ENCODE measurements around the gene ATN1. TPM values are rescaled to one million over a fixed set of nuclear protein-coding genes. Genes with fewer than 3 reads are reported as not detected.

ATN1 gene
- total RNA-seq, 1 experiment from 2014 or later, result 2.2 TPM

GRCh38 chr12:6941267-6941666 lies 13.5 kb downstream of the ATN1 start:
- DNase-seq (ENCODE audit: low spot score), result no peak
- in situ Hi-C loops (cut with HindIII; ENCODE audit: low sequenced_read_pairs), result no loop called here

DNA sequence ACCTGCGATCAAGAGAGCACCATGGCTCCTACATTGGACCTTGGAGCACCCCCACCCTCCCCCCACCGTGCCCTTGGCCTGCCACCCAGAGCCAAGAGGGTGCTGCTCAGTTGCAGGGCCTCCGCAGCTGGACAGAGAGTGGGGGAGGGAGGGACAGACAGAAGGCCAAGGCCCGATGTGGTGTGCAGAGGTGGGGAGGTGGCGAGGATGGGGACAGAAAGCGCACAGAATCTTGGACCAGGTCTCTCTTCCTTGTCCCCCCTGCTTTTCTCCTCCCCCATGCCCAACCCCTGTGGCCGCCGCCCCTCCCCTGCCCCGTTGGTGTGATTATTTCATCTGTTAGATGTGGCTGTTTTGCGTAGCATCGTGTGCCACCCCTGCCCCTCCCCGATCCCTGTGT lies 14.0 kb downstream of the ATN1 start:
- no peak for DNase-seq (ENCODE audit: low spot score)
- in situ Hi-C loops (cut with HindIII; ENCODE audit: low sequenced_read_pairs), result no loop called here

- in situ Hi-C loops (cut with HindIII; ENCODE audit: low sequenced_read_pairs), result no loop called here
- no peak for DNase-seq (ENCODE audit: low spot score)
These were observed 14.5 kb downstream of the ATN1 start for GRCh38 chr12:6942331-6942665.

- DNase-seq (ENCODE audit: low spot score), result peak; percentile 98
- in situ Hi-C loops (cut with HindIII; ENCODE audit: low sequenced_read_pairs), result no loop called here
These were observed 15.6 kb downstream of the ATN1 start for GRCh38 chr12:6943389-6943721.

- DNase-seq (ENCODE audit: low spot score), result peak; percentile 91
These were observed 16.1 kb downstream of the ATN1 start, which contains the start of the genes C12orf57 and RNU7-1 for GRCh38 chr12:6943722-6944380. Gene C12orf57 (plus strand): TSS chr12:6944022. CDS start chr12:6944122, 100 bp downstream. Gene RNU7-1 (plus strand): TSS chr12:6943816.

GRCh38 chr12:6944381-6945186 lies 16.8 kb downstream of the ATN1 start:
- DNase-seq (ENCODE audit: low spot score), result peak; percentile 96
- in situ Hi-C loops (cut with HindIII; ENCODE audit: low sequenced_read_pairs), result no loop called here

More at GRCh38 chr12:6943722-6944380, 16.1 kb downstream of the ATN1 start, which contains the start of the genes C12orf57 and RNU7-1:
- in situ Hi-C loops (cut with HindIII; ENCODE audit: low sequenced_read_pairs), result no loop called here

- in situ Hi-C loops (cut with HindIII; ENCODE audit: low sequenced_read_pairs), result no loop called here
These were observed 17.9 kb downstream of the ATN1 start for GRCh38 chr12:6945613-6946012.

GRCh38 chr12:6946033-6946919 lies 18.5 kb downstream of the ATN1 start:
- in situ Hi-C loops (cut with HindIII; ENCODE audit: low sequenced_read_pairs), result no loop called here
- peak; percentile 79 for DNase-seq (ENCODE audit: low spot score)

More at GRCh38 chr12:6945613-6946012, 17.9 kb downstream of the ATN1 start:
- DNase-seq (ENCODE audit: low spot score), result no peak

DNA sequence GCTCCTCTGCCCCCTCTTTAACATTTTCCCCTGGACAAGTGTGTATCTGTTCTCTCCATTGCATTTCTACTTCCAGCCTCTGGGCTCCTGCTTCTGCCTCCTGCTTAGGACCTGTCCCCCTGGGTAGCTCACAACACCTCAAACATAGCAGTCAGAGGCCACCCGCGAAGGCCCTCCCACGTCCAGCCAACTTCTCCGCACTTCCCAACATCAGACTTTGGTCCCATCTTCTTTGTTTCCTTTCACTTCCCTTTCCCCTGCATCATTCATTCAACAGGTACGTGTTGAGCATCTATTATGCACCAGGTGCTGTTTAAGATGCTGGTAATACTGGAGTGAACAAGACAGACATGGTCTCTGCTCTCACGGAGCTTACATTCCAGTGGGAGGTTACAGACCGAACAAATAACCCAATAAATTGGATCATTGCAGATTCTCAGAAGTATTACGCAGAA lies 19.2 kb downstream of the ATN1 start:
- in situ Hi-C loops (cut with HindIII; ENCODE audit: low sequenced_read_pairs), result no loop called here
- DNase-seq (ENCODE audit: low spot score), result no peak

DNA sequence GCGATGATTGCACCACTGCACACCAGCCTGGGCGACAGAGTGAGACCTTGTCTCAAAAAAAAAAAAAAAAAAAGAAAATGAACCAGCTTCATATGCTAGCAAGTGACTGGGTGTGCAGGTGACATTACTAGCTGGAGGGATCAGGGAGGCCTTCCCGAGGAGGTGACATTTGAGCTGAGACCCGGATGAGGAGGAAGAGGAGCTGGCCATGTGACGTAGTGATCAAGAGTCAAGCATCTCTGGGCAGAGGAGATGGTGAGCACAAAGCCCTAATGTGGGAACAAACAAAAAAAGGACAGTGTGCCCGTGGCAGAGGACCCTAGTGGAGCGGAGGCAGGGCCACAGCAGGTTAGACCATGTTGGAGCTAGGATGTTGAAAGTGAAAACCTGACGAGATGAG lies 19.9 kb downstream of the ATN1 start:
- in situ Hi-C loops (cut with HindIII; ENCODE audit: low sequenced_read_pairs), result no loop called here
- no peak for DNase-seq (ENCODE audit: low spot score)

DNA sequence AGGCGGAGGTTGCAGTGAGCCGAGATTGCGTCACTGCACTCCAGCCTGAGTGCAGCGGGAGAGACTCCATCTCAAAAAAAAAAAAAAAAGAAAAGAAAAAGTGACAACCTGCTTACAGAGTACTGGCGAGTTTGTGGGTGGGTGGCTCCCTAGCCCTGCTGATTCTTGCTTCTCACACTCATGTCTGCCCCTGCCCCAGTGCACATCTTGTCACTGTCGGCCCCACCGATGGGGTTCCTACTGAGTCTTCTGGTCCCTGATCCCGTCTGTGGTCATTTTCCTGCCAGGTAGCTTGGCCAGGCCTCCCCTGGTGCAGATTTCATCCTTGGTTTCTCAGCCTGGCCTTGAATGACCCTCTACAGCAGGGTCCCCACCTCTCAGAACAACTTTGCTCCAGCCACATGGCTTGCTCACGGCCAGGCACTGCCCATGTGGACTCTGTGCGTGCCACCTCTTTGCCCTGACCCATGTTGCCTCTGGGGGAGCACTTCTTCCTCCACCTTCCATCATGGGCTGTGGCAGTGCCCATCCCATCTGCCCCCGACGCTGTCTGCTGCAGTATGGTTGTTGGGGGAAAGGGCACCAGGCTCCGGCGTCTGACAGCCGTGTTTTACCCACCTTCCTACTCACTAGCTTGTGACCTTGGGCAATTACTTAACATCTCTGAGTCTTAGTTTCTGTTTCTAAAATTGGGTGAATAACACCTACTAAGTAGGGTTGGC lies 21.3 kb downstream of the ATN1 start:
- in situ Hi-C loops (cut with HindIII; ENCODE audit: low sequenced_read_pairs), result no loop called here
- DNase-seq (ENCODE audit: low spot score), result no peak

- no peak for DNase-seq (ENCODE audit: low spot score)
These were observed 22.6 kb downstream of the ATN1 start for GRCh38 chr12:6950401-6950801.

GRCh38 chr12:6950811-6951540 lies 23.2 kb downstream of the ATN1 start, which contains the start of gene PTPN6:
Gene PTPN6 (plus strand): TSS chr12:6951356. CDS start chr12:6951513, 157 bp downstream.
- in situ Hi-C loops (cut with HindIII; ENCODE audit: low sequenced_read_pairs), result no loop called here
- no peak for DNase-seq (ENCODE audit: low spot score)

More at GRCh38 chr12:6950401-6950801, 22.6 kb downstream of the ATN1 start:
- in situ Hi-C loops (cut with HindIII; ENCODE audit: low sequenced_read_pairs), result no loop called here

DNA sequence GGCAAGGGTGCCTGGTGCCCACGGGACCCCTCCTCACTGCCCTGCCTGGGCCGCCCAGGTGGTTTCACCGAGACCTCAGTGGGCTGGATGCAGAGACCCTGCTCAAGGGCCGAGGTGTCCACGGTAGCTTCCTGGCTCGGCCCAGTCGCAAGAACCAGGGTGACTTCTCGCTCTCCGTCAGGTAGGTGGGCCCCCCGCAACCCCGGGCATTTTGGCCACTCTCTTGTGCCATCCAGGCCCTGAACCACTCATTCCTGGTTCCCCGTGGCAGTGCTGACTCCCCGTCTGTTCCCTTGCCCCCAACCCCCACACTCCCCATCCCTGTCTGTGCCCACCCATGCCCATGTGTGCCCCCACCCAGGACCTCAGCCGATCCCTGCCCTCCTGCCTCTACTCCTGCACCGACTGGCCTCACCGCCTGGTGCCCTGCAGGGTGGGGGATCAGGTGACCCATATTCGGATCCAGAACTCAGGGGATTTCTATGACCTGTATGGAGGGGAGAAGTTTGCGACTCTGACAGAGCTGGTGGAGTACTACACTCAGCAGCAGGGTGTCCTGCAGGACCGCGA lies 23.9 kb downstream of the ATN1 start:
- DNase-seq (ENCODE audit: low spot score), result no peak
- in situ Hi-C loops (cut with HindIII; ENCODE audit: low sequenced_read_pairs), result no loop called here

DNA sequence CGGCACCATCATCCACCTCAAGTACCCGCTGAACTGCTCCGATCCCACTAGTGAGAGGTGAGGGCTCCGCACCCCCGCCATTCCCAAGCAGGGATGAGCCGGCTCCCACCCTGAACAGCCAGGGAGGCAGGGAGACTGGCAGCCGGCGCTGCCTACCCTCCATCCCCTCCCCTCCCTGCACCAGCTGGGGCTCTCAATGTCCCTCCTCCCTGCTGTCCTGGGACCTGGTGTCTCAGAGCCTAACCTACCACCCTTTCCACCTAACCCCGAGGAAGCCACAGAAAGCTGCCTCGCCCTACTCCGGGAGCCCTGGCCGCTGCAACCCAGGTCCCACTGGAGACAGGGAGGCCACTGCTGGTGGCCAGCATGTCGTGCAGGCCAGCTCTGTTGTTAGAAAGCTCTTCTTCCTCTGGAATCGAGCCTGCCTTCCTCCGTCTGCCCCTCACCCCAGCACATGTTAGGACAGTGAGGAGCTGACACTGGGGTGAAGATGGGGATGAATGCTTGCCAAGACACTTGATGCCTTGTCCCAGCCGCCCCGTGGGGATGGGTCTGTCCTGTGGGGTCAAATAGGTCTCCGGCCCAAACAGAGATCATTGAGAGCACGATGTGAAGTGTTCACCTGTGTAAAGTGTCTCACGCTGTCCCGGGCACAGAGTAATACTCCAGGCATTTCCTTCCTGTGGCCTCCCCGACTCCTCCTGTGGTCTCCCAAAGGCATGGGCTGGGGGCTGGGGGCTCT lies 24.5 kb downstream of the ATN1 start:
- in situ Hi-C loops (cut with HindIII; ENCODE audit: low sequenced_read_pairs), result no loop called here
- DNase-seq (ENCODE audit: low spot score), result no peak

- in situ Hi-C loops (cut with HindIII; ENCODE audit: low sequenced_read_pairs), result no loop called here
These were observed 25.2 kb downstream of the ATN1 start for GRCh38 chr12:6952863-6953441.

More at GRCh38 chr12:6952863-6953441, 25.2 kb downstream of the ATN1 start:
- DNase-seq (ENCODE audit: low spot score), result no peak

Data from G401 (cell line).